ENCODE data around the gene RAB22A.

DNA sequence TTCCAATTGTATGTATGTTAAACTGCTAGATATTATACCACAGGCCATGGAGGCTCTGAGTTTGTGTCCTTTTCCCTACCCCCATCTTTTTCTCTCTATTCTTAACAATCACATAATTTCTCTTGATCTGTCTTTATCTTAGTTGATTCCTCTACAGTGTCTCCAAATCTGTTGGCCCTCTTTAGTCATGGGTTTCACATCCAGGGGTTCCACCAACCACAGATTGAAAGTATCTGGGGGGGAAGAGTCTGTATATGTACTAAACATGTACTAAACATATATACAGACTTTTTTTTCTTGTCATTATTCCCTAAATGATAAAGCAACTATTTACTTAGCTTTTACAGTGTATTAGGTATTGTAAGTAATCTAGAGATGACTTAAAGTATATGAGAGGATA lies 20.2 kb downstream of the RAB22A start:
- TF ChIP-seq, protein P1, sequence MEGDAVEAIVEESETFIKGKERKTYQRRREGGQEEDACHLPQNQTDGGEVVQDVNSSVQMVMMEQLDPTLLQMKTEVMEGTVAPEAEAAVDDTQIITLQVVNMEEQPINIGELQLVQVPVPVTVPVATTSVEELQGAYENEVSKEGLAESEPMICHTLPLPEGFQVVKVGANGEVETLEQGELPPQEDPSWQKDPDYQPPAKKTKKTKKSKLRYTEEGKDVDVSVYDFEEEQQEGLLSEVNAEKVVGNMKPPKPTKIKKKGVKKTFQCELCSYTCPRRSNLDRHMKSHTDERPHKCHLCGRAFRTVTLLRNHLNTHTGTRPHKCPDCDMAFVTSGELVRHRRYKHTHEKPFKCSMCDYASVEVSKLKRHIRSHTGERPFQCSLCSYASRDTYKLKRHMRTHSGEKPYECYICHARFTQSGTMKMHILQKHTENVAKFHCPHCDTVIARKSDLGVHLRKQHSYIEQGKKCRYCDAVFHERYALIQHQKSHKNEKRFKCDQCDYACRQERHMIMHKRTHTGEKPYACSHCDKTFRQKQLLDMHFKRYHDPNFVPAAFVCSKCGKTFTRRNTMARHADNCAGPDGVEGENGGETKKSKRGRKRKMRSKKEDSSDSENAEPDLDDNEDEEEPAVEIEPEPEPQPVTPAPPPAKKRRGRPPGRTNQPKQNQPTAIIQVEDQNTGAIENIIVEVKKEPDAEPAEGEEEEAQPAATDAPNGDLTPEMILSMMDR (IDR thresholded peaks at IDR 0.05): no peak
- TF ChIP-seq EP300 (IDR thresholded peaks at IDR 0.05) (no peak), POLR2A (IDR thresholded peaks at IDR 0.05) (no peak), POLR2AphosphoS5 (IDR thresholded peaks at IDR 0.05) (no peak)

Data from sigmoid colon (tissue), 4 donors.